SK-N-SH treated with all-trans-retinoic acid at 6 μM for 48 hours (cell line): ENCODE data around the gene SUSD5.
"Not testable (repeated sequence)": the region's sequence is repeated elsewhere in the genome, so short reads cannot be mapped to it uniquely, and the experiment has no call there.

Source experiments
- ATAC-seq: fragments of 200-7000 bp; cut with Tn5 transposase; 3 replicates; pipeline ENCODE4 v1.9.1; 2020; ENCODE audit warnings: mild to moderate bottlenecking, moderate library complexity
- ARNTL ChIP-seq: fragments of 450-650 bp; formaldehyde crosslinking; IDR thresholded peaks from 2 replicates; pipeline ENCODE4 v1.5.0; 2020; ENCODE audit warnings: low read depth, mild to moderate bottlenecking, moderate library complexity, borderline replicate concordance
- BACH2 ChIP-seq: fragments of 250-450 bp; sonication (Bioruptor Pico); IDR thresholded peaks from 2 replicates; pipeline ENCODE4 v1.9.0; 2021; ENCODE audit warnings: mild to moderate bottlenecking, borderline replicate concordance
- CSDC2 ChIP-seq: fragments of 250-450 bp; sonication (Bioruptor Pico); IDR thresholded peaks from 2 replicates; pipeline ENCODE4 v1.5.0; 2020; ENCODE audit warnings: mild to moderate bottlenecking, moderate library complexity
- CSRNP3 ChIP-seq: fragments of 250-450 bp; sonication (Bioruptor Pico); IDR thresholded peaks from 2 replicates; pipeline ENCODE4 v1.5.1; 2021; ENCODE audit warnings: mild to moderate bottlenecking, moderate library complexity
- ESRRG ChIP-seq: fragments of 250-450 bp; sonication (Bioruptor Pico); IDR thresholded peaks from 2 replicates; pipeline ENCODE4 v1.6.1; 2021; ENCODE audit warnings: mild to moderate bottlenecking
- OSR1 ChIP-seq: fragments of 250-450 bp; sonication (Bioruptor Pico); IDR thresholded peaks from 2 replicates; pipeline ENCODE4 v1.8.0; 2022; ENCODE audit warnings: moderate library complexity, mild to moderate bottlenecking, inconsistent platforms
- PATZ1 ChIP-seq: fragments of 250-450 bp; sonication (Bioruptor Pico); IDR thresholded peaks from 2 replicates; pipeline ENCODE4 v1.8.0; 2020; ENCODE audit warnings: mild to moderate bottlenecking, moderate library complexity, borderline replicate concordance
- POU6F1 ChIP-seq: fragments of 250-450 bp; sonication (Bioruptor Pico); IDR thresholded peaks from 2 replicates; pipeline ENCODE4 v1.8.0; 2021; ENCODE audit warnings: low read depth, mild to moderate bottlenecking, moderate library complexity, borderline replicate concordance
- PPARA ChIP-seq: fragments of 250-450 bp; sonication (Bioruptor Pico); IDR thresholded peaks from 2 replicates; pipeline ENCODE4 v1.5.0; 2020; ENCODE audit warnings: mild to moderate bottlenecking, borderline replicate concordance
- RARB ChIP-seq: fragments of 250-450 bp; sonication (Bioruptor Pico); IDR thresholded peaks from 2 replicates; pipeline ENCODE4 v1.8.0; 2021; ENCODE audit warnings: mild to moderate bottlenecking, moderate library complexity
- SNAI2 ChIP-seq: fragments of 250-450 bp; sonication (Bioruptor Pico); IDR thresholded peaks from 2 replicates; pipeline ENCODE4 v1.5.0; 2020; ENCODE audit warnings: mild to moderate bottlenecking, moderate library complexity
- TCF4 ChIP-seq: fragments of 250-450 bp; sonication (Bioruptor Pico); IDR thresholded peaks from 2 replicates; pipeline ENCODE4 v1.8.0; 2021; ENCODE audit warnings: mild to moderate bottlenecking, moderate library complexity, borderline replicate concordance
- TOX ChIP-seq: fragments of 250-450 bp; sonication (Bioruptor Pico); IDR thresholded peaks from 2 replicates; pipeline ENCODE4 v1.8.0; 2021; ENCODE audit warnings: mild to moderate bottlenecking, moderate library complexity, borderline replicate concordance
- TSHZ2 ChIP-seq: fragments of 250-450 bp; sonication (Bioruptor Pico); IDR thresholded peaks from 2 replicates; pipeline ENCODE4 v1.5.0; 2020; ENCODE audit warnings: mild to moderate bottlenecking, moderate library complexity
- ZC3H10 ChIP-seq: fragments of 250-450 bp; sonication (Bioruptor Pico); IDR thresholded peaks from 2 replicates; pipeline ENCODE4 v1.5.1; 2021; ENCODE audit warnings: mild to moderate bottlenecking, moderate library complexity
- ZFP3 ChIP-seq: fragments of 250-450 bp; sonication (Bioruptor Pico); IDR thresholded peaks from 2 replicates; pipeline ENCODE4 v1.5.0; 2020; ENCODE audit warnings: mild to moderate bottlenecking, moderate library complexity
- ZNF70 ChIP-seq: fragments of 450-650 bp; formaldehyde crosslinking; IDR thresholded peaks from 2 replicates; pipeline ENCODE4 v1.5.0; 2020; ENCODE audit warnings: mild to moderate bottlenecking, moderate library complexity
- ZNF8 ChIP-seq: fragments of 450-650 bp; formaldehyde crosslinking; IDR thresholded peaks from 2 replicates; pipeline ENCODE4 v1.5.0; 2020; ENCODE audit warnings: mild to moderate bottlenecking, moderate library complexity

The SUSD5 gene

GRCh38 chr3:33165372-33165771, 53.2 kb downstream of the SUSD5 start:
- no peak for ATAC-seq
- TF ChIP-seq ESRRG (CRISPR knock-in tag) (no peak), CSDC2 (CRISPR knock-in tag) (no peak), TSHZ2 (CRISPR knock-in tag) (no peak), OSR1 (no peak)

- not testable (repeated sequence) for ATAC-seq
Measured at GRCh38 chr3:33162621-33163020, 56.0 kb downstream of the SUSD5 start.

DNA sequence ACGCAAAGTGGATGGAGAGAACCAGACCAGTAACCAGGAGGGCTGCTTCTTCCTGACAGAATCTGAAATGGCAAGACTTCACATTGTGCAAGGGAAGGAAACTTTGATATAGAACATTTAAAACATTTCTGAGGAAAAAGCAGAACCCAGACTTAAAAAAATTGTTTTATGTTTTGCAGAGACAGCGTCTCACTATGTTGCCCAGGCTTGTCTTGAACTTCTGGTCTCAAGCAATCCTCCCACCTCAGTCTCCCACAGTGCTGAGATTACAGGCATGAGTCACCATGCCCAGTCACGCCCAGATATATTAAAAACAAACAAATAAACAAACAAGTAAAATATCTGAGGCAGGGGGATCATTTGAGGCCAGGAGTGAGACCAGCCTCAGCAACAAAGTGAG, 58.6 kb downstream of the SUSD5 start:
- ATAC-seq: no peak
- TF ChIP-seq ARNTL (CRISPR knock-in tag) (no peak), RARB (CRISPR knock-in tag) (no peak), SNAI2 (CRISPR knock-in tag) (no peak), POU6F1 (CRISPR knock-in tag) (no peak), PATZ1 (CRISPR knock-in tag) (no peak), TCF4 (no peak), TSHZ2 (CRISPR knock-in tag) (no peak), OSR1 (no peak), ZFP3 (CRISPR knock-in tag) (no peak), PPARA (CRISPR knock-in tag) (no peak), TOX (CRISPR knock-in tag) (no peak), ZNF8 (CRISPR knock-in tag) (no peak), ZNF70 (CRISPR knock-in tag) (no peak), BACH2 (CRISPR knock-in tag) (no peak)

DNA sequence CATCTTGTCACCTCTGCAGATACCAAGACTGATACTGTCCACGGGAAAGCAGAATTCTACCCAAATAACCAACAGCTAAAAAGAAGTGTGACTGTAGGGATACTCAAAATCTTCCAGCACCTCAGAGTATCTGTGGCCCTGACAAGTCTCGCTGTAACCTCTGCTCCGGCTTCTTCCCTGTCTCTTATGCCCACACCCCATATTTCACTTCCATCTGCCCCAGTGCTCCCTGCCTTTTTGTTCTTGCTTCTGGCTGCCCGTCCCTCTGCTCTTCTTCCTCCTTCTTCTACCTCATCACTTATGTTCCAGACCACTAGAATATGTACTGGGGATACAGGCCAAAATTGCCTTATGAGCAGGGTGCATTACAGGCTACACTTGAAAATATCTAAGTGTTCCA, 59.4 kb downstream of the SUSD5 start:
- ATAC-seq: no peak
- TF ChIP-seq ZC3H10 (CRISPR knock-in tag) (no peak), ZNF70 (CRISPR knock-in tag) (no peak), ARNTL (CRISPR knock-in tag) (no peak), ESRRG (CRISPR knock-in tag) (no peak)

- no peak for ATAC-seq
- TF ChIP-seq TCF4 (no peak), RARB (CRISPR knock-in tag) (no peak), TOX (CRISPR knock-in tag) (no peak), CSRNP3 (CRISPR knock-in tag) (no peak)
Measured at GRCh38 chr3:33155301-33155700, 63.3 kb downstream of the SUSD5 start.
